Tibial artery (tissue), 4 donors: ENCODE data around the gene MDFIC.

Experiments used
- DNase-seq, 2 donors: peaks; one replicate each; pipeline ENCODE4 v3.0.0-alpha.2; 2019
- H3K27ac ChIP-seq, 2 donors: fragments of 200-600 bp; sonication (generic) in 1 of 2; 1 replicate in 1 of 2; 2 replicates in 1 of 2; pipeline ENCODE4 v1.5.1; 2018 to 2019; ENCODE audit warnings: mild to moderate bottlenecking in 1 of 2
- H3K27me3 ChIP-seq, 2 donors: fragments of 200-600 bp; sonication (generic) in 1 of 2; one replicate each; pipeline versions ENCODE4 v1.5.1 to v1.6.0; 2016 to 2019
- H3K36me3 ChIP-seq, 3 donors: fragments of 200-600 bp; sonication (generic) in 2 of 3; one replicate each; pipeline ENCODE4 v1.5.1; 2016 to 2019; ENCODE audit warnings: mild to moderate bottlenecking in 2 of 3
- H3K4me1 ChIP-seq, 4 donors: fragments of 200-600 bp; sonication (generic) in 2 of 4; 1 replicate in 3 of 4; 2 replicates in 1 of 4; pipeline ENCODE4 v1.5.1; 2016 to 2019
- H3K4me3 ChIP-seq, 2 donors: fragments of 200-600 bp; sonication (generic) in 1 of 2; 1 replicate in 1 of 2; 2 replicates in 1 of 2; pipeline ENCODE4 v1.5.1; 2018 to 2019; ENCODE audit warnings: mild to moderate bottlenecking in 2 of 2
- H3K9me3 ChIP-seq, 3 donors: fragments of 200-600 bp; sonication (generic) in 1 of 3; one replicate each; pipeline ENCODE4 v1.5.1; 2016 to 2019
- intact Hi-C: fragments of 100-400 bp; cut with DNase I; formaldehyde crosslinking; loops from one replicate; pipeline ENCODE4 v1.15.0; 2023; ENCODE audit warnings: low total_unique reads
- TF ChIP-seq, protein P1 (sequence below), 2 experiments: fragments of 200-600 bp in 1 of 2; fragments of 450-650 bp in 1 of 2; IDR thresholded peaks; one replicate each; pipeline ENCODE4 v1.5.1; 2017 to 2019; ENCODE audit warnings: antibody characterized with exemption in 2 of 2, mild to moderate bottlenecking in 1 of 2, moderate library complexity in 1 of 2

Gene MDFIC

DNA sequence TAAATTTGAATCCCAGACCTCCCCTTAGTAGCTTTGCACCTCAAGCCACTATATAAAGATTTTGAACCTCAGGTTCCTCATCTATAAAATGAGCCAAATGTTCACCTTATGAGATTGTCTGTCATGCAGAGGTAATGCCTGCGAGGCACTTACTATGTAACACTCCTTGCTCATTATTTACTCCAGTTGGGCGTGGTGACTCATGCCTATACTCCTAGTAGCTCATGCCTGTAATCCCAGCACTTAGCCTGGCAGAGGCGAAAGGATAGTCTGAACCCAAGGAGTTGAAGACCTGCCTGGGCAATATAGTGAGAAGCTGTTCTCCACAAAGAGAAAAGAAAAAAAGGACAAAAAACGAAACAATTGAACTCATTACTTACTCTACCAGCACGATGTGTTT lies 82.2 kb downstream of the MDFIC start:
- H3K4me1 ChIP-seq: peaks cover 0 to 16% (median 14%) of the 10 kb centered on the region in 4 donors
- no peak overlapping the region for H3K27ac ChIP-seq
- H3K27me3 ChIP-seq: no peaks in the 10 kb centered on the region
- H3K36me3 ChIP-seq: no peaks in the 10 kb centered on the region
- intact Hi-C loops: loop anchor here (5.0 kb wide), 1 partner anchor 897 kb away; no protein-coding TSS in a partner anchor
- TF ChIP-seq, protein P1, sequence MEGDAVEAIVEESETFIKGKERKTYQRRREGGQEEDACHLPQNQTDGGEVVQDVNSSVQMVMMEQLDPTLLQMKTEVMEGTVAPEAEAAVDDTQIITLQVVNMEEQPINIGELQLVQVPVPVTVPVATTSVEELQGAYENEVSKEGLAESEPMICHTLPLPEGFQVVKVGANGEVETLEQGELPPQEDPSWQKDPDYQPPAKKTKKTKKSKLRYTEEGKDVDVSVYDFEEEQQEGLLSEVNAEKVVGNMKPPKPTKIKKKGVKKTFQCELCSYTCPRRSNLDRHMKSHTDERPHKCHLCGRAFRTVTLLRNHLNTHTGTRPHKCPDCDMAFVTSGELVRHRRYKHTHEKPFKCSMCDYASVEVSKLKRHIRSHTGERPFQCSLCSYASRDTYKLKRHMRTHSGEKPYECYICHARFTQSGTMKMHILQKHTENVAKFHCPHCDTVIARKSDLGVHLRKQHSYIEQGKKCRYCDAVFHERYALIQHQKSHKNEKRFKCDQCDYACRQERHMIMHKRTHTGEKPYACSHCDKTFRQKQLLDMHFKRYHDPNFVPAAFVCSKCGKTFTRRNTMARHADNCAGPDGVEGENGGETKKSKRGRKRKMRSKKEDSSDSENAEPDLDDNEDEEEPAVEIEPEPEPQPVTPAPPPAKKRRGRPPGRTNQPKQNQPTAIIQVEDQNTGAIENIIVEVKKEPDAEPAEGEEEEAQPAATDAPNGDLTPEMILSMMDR (IDR thresholded peaks at IDR 0.05): no peak
- no peak overlapping the region for H3K4me3 ChIP-seq
- no peak for DNase-seq
- no peaks in the 10 kb centered on the region for H3K9me3 ChIP-seq

DNA sequence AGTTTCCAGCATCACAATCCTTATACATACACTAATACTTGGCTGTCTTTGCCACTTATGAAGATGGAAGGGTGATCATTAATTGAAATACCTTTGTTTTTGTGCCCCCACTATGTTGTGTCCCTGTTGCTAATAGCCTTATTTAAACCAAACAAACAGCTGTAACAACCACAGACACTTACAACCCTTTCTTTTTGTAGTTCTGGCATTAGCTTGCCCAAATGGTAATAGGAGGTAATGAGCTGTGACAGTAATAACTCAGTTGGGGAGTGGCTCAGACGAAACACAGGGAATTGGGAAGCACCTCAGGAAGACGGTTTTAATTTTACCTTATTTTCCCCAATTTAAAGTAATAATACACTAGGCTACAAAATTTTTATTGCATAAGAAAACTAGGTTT lies 83.4 kb downstream of the MDFIC start:
- DNase-seq: no peak
- Histone ChIP-seq H3K27me3 (no peaks in the 10 kb centered on the region), H3K4me3 (no peak overlapping the region), H3K36me3 (no peaks in the 10 kb centered on the region), H3K4me1 (peaks cover 0 to 28% (median 21%) of the 10 kb centered on the region in 4 donors), H3K27ac (no peak overlapping the region), H3K9me3 (no peaks in the 10 kb centered on the region)
- intact Hi-C loops: no loop called here
- TF ChIP-seq, protein P1 (IDR thresholded peaks at IDR 0.05): no peak

DNA sequence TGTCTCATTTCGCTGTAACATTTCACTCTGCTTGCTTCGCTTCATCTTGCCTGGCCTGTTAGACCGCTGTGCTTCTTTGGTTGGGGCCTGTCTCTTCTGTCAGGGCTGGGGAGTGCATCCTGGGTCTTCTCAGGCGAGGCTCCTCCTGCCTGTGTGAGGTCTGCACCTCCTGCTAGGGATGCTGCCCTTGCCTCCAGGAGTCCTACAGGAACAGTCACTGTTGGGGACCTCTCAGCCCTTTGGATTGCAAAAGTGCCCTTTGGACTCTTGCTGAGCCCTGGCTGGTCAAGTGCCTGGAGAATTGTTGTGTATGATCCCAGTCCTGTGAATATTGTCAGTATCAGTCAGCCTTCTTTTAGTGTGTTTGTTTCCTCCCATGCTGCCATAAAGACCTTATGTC lies 84.1 kb downstream of the MDFIC start:
- no peaks in the 10 kb centered on the region for H3K27me3 ChIP-seq
- TF ChIP-seq, protein P1 (IDR thresholded peaks at IDR 0.05): no peak
- H3K27ac ChIP-seq: no peak overlapping the region
- H3K4me3 ChIP-seq: no peak overlapping the region
- intact Hi-C loops: no loop called here
- DNase-seq: no peak
- H3K36me3 ChIP-seq: no peaks in the 10 kb centered on the region
- H3K4me1 ChIP-seq: peaks cover 0 to 35% (median 23%) of the 10 kb centered on the region in 4 donors
- H3K9me3 ChIP-seq: no peaks in the 10 kb centered on the region

DNA sequence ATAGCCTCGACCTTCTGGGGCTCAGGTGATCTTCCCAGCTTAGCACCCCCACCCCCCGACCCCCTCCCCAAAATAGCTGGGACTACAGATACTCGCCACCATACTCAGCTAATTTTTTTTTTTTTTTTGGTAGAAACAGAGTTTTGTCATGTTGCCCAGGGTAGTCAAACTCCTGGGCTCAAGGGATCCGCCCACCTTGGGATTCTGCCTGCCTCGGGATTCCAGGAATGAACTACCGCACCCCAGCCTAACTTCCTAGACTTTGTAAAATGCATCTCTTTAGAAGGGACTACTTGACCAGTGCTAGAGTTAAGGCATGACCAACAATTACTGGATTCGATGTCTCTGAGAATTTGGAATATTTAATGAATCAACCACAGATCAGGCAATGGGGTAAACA lies 85.9 kb downstream of the MDFIC start:
- intact Hi-C loops: no loop called here
- H3K27me3 ChIP-seq: no peaks in the 10 kb centered on the region
- peak overlapping the region; percentile 23 to 57 for H3K27ac ChIP-seq
- no peaks in the 10 kb centered on the region for H3K9me3 ChIP-seq
- TF ChIP-seq, protein P1 (IDR thresholded peaks at IDR 0.05): no peak
- no peak for DNase-seq
- no peak overlapping the region for H3K4me3 ChIP-seq
- peaks cover 0 to 35% (median 23%) of the 10 kb centered on the region in 4 donors for H3K4me1 ChIP-seq
- H3K36me3 ChIP-seq: no peaks in the 10 kb centered on the region

DNA sequence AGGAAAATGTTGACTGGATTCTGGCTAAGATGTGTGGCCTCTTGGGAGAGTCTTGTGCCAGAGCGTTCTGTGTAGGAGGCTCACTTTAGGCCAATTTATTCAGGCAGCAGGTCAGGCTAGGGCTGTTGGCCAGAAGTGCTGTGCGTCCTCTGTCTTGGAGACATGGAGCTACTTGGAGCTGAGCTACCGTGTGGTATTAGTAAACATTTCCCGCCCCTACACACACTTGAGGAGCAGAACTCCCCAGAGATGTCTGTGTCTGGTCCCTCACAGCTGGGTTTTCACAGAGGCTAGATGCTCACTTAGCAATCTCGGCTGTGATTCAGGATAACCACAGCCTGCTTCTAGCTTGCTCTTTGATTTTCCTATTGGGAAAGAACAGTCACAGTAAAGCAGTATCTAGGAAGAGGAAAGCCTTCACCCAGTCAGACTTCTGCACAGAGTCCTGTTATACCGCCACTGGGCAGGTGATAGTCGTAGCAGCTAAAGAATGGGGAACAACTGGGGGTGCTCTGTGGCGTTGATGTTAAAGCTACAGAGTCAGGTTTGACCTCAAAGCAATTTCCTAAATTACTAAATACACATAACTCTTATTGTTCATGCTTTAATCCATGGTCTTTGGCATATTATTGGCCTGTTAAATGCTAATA lies 86.7 kb downstream of the MDFIC start:
- TF ChIP-seq, protein P1 (IDR thresholded peaks at IDR 0.05): no peak
- DNase-seq: peak; percentile 83 to 89
- Histone ChIP-seq H3K27ac (peak overlapping the region; percentile 23 to 57), H3K4me1 (peaks cover 0 to 35% (median 23%) of the 10 kb centered on the region in 4 donors), H3K27me3 (no peaks in the 10 kb centered on the region), H3K4me3 (no peak overlapping the region), H3K9me3 (no peaks in the 10 kb centered on the region), H3K36me3 (no peaks in the 10 kb centered on the region)
- intact Hi-C loops: no loop called here
